Measurements from ENCODE around the gene DNMBP. TPM values are rescaled to one million over a fixed set of nuclear protein-coding genes. Genes with fewer than 3 reads are reported as not detected.

The DNMBP gene
- total and polyA plus RNA-seq, 2 of the 8 experiments (the other 6 are each of a cell fraction or from before 2014, with no cell fraction given), result 19.1 to 26.4 TPM

- TF ChIP-seq, protein P1, sequence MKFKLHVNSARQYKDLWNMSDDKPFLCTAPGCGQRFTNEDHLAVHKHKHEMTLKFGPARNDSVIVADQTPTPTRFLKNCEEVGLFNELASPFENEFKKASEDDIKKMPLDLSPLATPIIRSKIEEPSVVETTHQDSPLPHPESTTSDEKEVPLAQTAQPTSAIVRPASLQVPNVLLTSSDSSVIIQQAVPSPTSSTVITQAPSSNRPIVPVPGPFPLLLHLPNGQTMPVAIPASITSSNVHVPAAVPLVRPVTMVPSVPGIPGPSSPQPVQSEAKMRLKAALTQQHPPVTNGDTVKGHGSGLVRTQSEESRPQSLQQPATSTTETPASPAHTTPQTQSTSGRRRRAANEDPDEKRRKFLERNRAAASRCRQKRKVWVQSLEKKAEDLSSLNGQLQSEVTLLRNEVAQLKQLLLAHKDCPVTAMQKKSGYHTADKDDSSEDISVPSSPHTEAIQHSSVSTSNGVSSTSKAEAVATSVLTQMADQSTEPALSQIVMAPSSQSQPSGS (IDR thresholded peaks at IDR 0.05; ENCODE audit: low read length), result no peak
- no peak for TF ChIP-seq KDM4A (IDR thresholded peaks at IDR 0.05; ENCODE audit: low read depth, low read length, severe bottlenecking)
- no peak for TF ChIP-seq SIN3A (conservative IDR thresholded peaks at IDR 0.05 in 1 of 2, IDR thresholded peaks at IDR 0.05 in 1 of 2; ENCODE audit: low read depth in 1 of 2, low read length in 2 of 2)
- TF ChIP-seq TBP (IDR thresholded peaks at IDR 0.05; ENCODE audit: low read depth, low read length), result no peak
- no peak for TF ChIP-seq RNF2 (IDR thresholded peaks at IDR 0.05; ENCODE audit: borderline replicate concordance, low read depth, low read length, missing control alignments, poor library complexity, severe bottlenecking)
Observed at GRCh38 chr10:100043796-100044195, 34.0 kb upstream of the DNMBP start (continued).

All from H1 (cell line).